ENCODE results near the gene ASIC5.

GRCh38 chr4:155906554-155907247 is 40.6 kb upstream of the ASIC5 start:
- no peak for TF ChIP-seq CTCF (conservative IDR thresholded peaks at IDR 0.05 in 1 of 2, IDR thresholded peaks at IDR 0.05 in 1 of 2; ENCODE audit: low read depth in 1 of 2, low read length in 2 of 2)
- TF ChIP-seq EZH2 (IDR thresholded peaks at IDR 0.05; ENCODE audit: low read length, missing control alignments): no peak

All from fibroblast of lung (primary cell).